Fibroblast of lung (primary cell): ENCODE measurements around the gene FGF9.

Experiments
- CTCF ChIP-seq, 2 donors: IDR thresholded peaks in 1 of 2; conservative IDR thresholded peaks in 1 of 2; 1 replicate in 1 of 2; 2 replicates in 1 of 2; pipeline ENCODE4 v1.5.1; 2011 to 2012; ENCODE audit warnings: low read length in 2 of 2, control low read depth in 1 of 2, inconsistent platforms in 1 of 2, low read depth in 1 of 2, mild to moderate bottlenecking in 1 of 2
- EZH2 ChIP-seq: IDR thresholded peaks from 2 replicates; pipeline ENCODE4 v1.5.1; 2012; ENCODE audit warnings: low read length, control low read depth, mild to moderate bottlenecking; ENCODE audit errors: missing control alignments

GRCh38 chr13:21689097-21689496, 18.2 kb downstream of the FGF9 start:
- TF ChIP-seq CTCF (conservative IDR thresholded peaks at IDR 0.05 in 1 of 2, IDR thresholded peaks at IDR 0.05 in 1 of 2; ENCODE audit: low read depth in 1 of 2, low read length in 2 of 2) (no peak), EZH2 (no peak)
